ENCODE data around the gene SOS2. TPM values are rescaled to one million over a fixed set of nuclear protein-coding genes. Genes with fewer than 3 reads are reported as not detected.

SOS2 gene
- total and polyA plus RNA-seq, 2 donors (not counting 3 experiments of a cell fraction or from before 2014, with no cell fraction given) = 6.7 to 21.3 TPM

GRCh38 chr14:50156111-50156510, 75.3 kb downstream of the SOS2 start:
- no TSS peak for BruUV-seq (replicated peaks)
- no peak for TF ChIP-seq POLR2A (IDR thresholded peaks at IDR 0.05; ENCODE audit: low read depth, low read length)
- TF ChIP-seq EZH2 (IDR thresholded peaks at IDR 0.05; ENCODE audit: borderline replicate concordance, low read depth, low read length, severe bottlenecking) = no peak
- TF ChIP-seq FOS (IDR thresholded peaks at IDR 0.05; ENCODE audit: borderline replicate concordance, insufficient read depth, low read length) = no peak
- no peak for TF ChIP-seq MYC (IDR thresholded peaks at IDR 0.05; ENCODE audit: low read depth, low read length)
- TF ChIP-seq GATA2 (IDR thresholded peaks at IDR 0.05; ENCODE audit: insufficient read depth, insufficient read length, low read depth, low read length) = no peak
- no peak for TF ChIP-seq MAX (IDR thresholded peaks at IDR 0.05; ENCODE audit: insufficient read depth, insufficient read length)
- TF ChIP-seq CTCF (IDR thresholded peaks at IDR 0.05; ENCODE audit: extremely low read depth in 1 of 2, insufficient read depth in 1 of 2, low read depth in 1 of 2, low read length in 2 of 2) = no peak
- no peak for TF ChIP-seq POLR2AphosphoS5 (IDR thresholded peaks at IDR 0.05; ENCODE audit: insufficient read depth, low read depth, low read length)
- no peak for TF ChIP-seq JUN (IDR thresholded peaks at IDR 0.05; ENCODE audit: borderline replicate concordance, insufficient read depth, insufficient read length, low read depth)
- no peaks in the 10 kb centered on the region for H3K27me3 ChIP-seq (ENCODE audit: control insufficient read depth in 2 of 2, insufficient read depth in 2 of 2, low read length in 2 of 2)
- H3K4me1 ChIP-seq (ENCODE audit: control insufficient read depth, extremely low read depth, insufficient read depth, low read length) = no peaks in the 10 kb centered on the region
- ChIA-PET CTCF (interaction anchor here (1.3 kb wide), 1 partner anchor 12 kb away, joined by 3 read pairs; no protein-coding TSS in a partner anchor), POLR2A (no interaction called here)
- H3K79me2 ChIP-seq (ENCODE audit: control insufficient read depth, insufficient read depth, low read length) = no peaks in the 10 kb centered on the region
- H2AFZ ChIP-seq (ENCODE audit: low read depth, low read length) = no peak overlapping the region
- H3K36me3 ChIP-seq (ENCODE audit: control insufficient read depth in 2 of 2, extremely low read depth in 1 of 2, insufficient read depth in 2 of 2, low read length in 2 of 2) = peaks cover 4 to 5% of the 10 kb centered on the region in 2 experiments
- no peak overlapping the region for H3K27ac ChIP-seq (ENCODE audit: insufficient read depth, low read depth, low read length)
- no peak for DNase-seq (ENCODE audit: low read depth, low spot score)
- no peaks in the 10 kb centered on the region for H3K9me1 ChIP-seq (replicated peaks; ENCODE audit: control insufficient read depth, extremely low read depth, insufficient read depth, low read length)
- no peak overlapping the region for H3K4me2 ChIP-seq (ENCODE audit: insufficient read depth, low read length)
- no peak overlapping the region for H3K4me3 ChIP-seq (replicated peaks in 1 of 3; ENCODE audit: insufficient read depth in 1 of 3, low read depth in 1 of 3, low read length in 3 of 3)
- dilution Hi-C loops (cut with MboI; ENCODE audit: extremely low pct_ligation_motif_present, low sequenced_read_pairs) = no loop called here
- H3K9ac ChIP-seq (replicated peaks; ENCODE audit: extremely low read depth, insufficient read depth, low read length) = no peak overlapping the region
- no peaks in the 10 kb centered on the region for H4K20me1 ChIP-seq (replicated peaks; ENCODE audit: control insufficient read depth, extremely low read depth, insufficient read depth, low read length)
- FAIRE-seq = no peak
- no peaks in the 10 kb centered on the region for H3K9me3 ChIP-seq (replicated peaks; ENCODE audit: control insufficient read depth, insufficient read depth, low read length)
- intact Hi-C loops (cut with micrococcal nuclease) = no loop called here
